GM21529 (cell line): ENCODE results near the gene TH.

Experiments used
- ATAC-seq: cut with Tn5 transposase; IDR thresholded peaks from one replicate; pipeline ENCODE4 v1.9.1; 2021; ENCODE audit not compliant: unreplicated experiment

The TH gene

DNA sequence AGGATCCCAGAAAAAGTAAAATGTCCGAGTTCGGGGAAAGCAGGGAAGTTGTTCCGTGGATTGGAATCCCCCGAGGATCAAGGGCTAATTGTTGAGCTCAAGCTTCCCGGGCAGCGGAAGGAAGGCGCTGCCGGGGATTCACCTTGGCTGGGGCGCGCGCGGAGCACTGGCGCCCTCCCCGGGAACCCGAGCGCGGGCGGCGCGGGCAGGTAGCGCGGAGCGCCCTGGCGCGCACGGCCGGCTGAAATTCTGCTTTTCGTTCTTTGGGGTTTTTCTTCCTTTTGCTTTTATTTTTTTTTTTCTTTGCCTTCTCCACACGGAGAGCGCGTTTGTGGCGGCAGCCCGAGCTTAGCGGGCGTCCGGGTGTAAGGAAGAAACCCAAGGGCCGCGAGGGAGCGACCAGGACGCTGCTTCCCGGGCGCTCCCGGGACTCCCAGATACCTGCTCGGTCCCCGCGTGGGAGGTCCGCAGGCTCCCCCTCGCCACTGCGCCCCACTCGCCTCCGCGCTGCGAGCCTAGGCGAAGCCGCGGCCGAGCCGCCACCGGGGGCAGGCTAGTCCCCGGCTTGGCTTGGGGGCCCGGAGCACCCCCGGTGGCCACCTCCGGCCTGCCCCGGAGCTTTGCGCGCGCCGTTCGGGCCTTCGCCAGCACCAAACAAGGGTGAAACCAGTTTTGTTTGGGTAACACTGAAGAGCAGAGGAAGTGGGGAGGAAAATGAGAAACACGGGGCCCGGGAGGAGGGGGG is 27.6 kb downstream of the TH start:
- ATAC-seq: no peak

GRCh38 chr11:2143477-2143798 is 28.2 kb downstream of the TH start:
- ATAC-seq: no peak

- no peak for ATAC-seq
These were observed 28.8 kb downstream of the TH start for GRCh38 chr11:2142762-2143202.

GRCh38 chr11:2142300-2142759 is 29.3 kb downstream of the TH start:
- no peak for ATAC-seq

DNA sequence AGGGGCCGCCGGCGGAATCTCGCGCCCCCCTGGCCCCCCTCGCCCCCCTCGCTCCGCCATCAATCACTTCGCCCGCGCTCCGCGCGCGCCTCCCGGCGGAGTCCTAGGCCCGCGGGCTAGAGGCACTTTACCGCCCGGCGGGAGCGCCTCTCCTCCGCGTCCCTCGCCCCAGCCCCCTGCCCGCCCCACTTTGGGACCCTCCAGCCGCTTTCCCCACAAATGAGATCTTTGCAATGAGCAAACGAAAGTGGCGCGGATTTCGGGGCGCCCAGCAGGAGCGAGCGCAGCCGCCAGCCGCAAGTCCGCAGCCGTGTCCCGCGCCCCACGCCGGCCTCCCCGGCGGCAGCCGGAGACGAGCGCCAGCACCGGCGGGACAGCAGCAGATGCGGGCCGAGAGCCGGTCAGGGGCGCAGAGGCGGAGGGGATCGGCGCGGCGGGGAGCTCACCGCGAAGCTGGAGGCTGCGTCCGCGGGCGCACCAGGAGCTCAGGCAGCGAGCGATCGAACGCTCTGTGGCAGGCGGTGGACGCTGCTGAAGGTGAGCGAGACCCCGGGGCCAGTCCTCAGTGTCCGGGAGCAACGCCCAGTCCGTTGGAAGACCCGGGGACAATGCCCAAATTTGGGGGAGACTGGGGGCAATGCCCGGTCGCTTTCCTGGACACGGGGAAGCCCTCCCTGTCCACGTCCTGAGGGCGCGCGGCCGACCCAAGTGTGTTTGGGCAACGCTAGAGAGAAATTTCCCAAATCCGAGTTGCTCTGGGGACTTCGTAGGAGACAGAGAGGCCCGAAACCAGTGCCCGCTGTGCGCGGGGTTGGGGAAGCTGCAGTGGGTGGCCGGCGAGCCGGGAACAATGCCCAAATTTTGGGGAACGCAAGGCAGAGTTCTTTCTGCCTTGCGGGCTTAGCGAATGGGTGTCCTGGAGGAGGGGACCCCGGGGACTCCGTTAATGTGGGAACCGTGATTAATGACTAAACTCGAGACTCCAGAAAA is 30.9 kb downstream of the TH start:
- no peak for ATAC-seq

DNA sequence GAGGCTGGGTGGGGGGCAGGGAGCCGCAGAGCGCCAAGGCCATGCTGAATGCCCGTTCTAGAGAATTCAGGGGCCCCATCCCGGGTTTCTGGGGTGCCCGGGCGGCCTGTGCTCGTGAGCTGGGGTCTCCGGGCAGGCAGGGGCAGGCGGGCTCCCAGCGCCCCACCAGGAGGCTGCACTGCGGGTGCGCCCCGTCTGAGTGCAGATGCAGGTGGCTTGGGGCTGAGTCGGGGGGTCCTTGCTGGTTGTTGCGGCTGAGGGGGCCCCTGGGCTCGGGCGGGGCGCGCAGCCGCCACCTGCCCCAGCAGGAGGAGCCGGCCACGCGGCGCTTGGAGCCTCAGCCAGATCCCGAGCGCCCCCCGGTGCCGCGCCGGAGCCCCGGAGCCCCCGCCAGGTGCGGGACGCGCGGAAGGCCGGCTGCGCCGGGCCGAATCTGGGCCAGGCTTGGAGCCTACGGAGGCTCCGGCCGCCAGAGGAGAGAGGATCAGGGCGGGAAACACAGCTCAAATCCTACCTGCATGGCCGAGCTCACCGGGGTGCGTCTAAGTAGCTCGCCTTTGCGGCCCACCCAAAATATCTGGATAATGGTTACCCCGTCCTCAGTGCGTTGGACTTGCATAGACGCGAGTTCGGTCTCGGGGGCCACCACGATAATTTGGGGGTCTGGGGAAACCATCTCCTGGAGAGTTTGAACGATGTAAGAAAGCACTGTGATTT is 31.8 kb downstream of the TH start:
- no peak for ATAC-seq

GRCh38 chr11:2139123-2139521 is 32.5 kb downstream of the TH start, which contains the start of gene IGF2:
IGF2 (minus strand) TSS chr11:2139389; CDS start chr11:2135523, 3,866 bp downstream.
- no peak for ATAC-seq

DNA sequence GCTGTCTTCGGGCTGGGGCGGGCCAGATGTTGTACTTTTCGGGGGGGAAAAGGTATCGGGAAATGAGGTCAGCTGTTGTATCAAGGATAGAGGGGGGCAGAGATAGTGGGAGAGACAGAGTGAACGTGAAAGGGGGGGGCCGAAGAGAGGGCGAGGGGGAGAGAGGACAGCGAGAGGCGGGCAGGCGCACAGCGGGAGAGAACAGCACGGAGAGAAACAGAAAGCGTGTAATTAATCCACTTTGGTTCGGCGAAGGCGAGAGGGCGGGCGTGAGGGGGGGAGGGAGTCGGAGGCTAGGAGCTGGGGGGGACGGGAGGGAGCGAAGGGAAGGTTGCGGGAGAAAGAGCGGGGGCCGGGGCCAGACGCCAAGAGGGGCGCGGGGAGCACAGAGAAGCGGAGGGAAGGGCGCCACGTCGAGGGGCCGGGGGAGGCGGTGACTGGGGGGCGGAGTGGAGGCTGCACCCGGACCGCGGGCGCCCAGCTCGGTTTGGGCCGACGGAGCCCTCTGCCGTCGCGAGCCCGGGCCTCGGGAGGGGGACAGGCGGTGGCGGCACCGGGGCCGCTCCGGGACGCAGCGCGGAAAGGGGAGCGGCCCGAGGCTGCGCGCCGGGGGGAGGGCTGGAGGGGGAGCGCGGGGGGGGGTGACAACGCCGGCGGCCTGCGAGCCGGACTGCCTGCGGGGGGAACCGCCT is 33.0 kb downstream of the TH start:
- ATAC-seq: no peak

DNA sequence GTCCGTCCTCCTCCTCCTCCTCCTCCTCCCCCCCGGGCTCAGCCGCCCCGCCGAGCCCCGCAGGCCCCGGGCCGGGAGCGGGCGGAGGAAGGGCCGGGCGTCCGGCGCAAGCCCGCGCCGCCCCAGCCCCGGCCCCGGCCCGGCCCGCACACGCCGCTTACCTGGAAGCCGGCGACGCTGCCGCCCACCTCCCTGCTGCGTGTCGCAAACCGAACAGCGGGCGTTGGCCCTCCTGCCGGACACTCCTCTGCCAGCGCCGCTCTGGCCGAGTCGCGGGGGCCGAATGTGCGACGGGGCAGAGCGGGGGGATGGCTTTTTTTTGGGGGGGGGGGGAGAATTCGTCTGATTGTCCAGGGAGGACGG is 33.6 kb downstream of the TH start:
- ATAC-seq: no peak

- ATAC-seq: no peak
These were observed 34.2 kb downstream of the TH start for GRCh38 chr11:2137202-2138067.

GRCh38 chr11:2136952-2137201 is 34.7 kb downstream of the TH start:
- ATAC-seq: no peak

- ATAC-seq: no peak
These were observed 35.2 kb downstream of the TH start for GRCh38 chr11:2136209-2136951.

- ATAC-seq: no peak
These were observed 35.9 kb downstream of the TH start for GRCh38 chr11:2135648-2136201.

DNA sequence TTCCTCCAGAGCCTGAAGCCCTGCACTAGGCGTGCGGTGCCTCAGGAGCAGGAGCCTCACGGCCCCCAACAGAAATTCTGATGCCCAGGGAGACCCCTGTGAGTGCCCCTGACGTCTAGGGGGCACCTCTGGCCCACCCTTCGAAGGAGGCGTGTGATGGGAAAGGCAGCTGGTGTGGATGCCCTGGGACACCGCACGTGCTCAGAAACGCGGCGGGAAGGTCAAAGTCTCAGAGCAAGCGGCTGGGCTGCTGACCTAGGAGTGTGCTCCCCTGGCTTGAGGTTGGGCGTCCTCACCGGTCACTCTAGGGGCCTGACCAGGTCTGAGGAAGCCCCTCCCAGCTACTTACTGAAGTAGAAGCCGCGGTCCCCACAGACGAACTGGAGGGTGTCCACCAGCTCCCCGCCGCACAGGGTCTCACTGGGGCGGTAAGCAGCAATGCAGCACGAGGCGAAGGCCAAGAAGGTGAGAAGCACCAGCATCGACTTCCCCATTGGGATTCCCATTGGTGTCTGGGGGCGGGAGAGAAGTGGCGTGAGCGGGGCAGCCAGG is 36.5 kb downstream of the TH start:
- no peak for ATAC-seq

DNA sequence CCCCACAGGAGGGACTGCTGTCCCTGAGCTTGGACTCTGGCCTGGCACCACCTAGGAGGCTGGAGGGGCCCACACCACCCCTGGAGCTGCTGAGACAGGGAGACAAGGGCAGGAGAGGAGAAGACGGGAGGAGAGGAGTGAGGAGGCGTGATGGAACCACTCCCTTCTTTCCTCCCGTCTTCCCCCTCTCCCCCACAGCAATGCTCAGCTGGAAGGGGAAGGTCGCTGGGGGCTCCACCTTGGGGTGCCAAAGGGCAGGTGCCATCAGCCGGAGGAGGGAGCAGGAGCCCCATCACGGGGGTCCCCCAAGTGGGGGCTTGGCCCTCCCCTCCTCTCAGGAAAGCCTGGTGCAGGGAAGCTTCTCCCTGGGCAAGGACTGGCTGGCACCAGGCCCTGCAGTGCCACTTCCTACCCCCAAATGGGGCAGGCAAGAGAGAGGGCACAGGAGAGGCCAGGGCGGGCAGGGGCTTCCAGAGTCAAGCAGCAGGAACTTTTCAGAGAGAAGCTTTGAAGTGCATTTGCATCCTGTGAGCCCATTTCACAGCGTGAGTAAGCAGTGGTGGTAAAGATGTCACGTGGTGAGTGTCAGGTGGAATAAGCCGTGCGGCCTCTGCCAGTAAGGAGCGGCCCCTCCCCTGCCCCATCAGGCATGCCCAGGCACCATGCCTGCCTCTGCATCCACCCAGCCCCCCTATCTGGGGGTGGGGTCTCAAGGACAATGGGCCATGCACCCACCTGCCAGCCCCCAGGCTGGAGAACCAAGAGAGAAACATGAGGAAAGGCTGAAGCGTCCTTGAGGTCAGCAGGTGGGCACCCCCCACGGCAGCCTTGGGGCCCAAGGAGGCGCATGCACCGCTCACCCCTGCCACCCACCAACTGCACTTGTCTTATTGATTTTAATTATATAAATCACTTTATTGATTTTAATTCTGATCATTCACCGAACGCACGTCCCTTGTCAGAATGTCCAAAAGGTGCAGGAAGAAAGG is 37.3 kb downstream of the TH start:
- no peak for ATAC-seq

- no peak for ATAC-seq
These were observed 38.2 kb downstream of the TH start for GRCh38 chr11:2133241-2134021.

DNA sequence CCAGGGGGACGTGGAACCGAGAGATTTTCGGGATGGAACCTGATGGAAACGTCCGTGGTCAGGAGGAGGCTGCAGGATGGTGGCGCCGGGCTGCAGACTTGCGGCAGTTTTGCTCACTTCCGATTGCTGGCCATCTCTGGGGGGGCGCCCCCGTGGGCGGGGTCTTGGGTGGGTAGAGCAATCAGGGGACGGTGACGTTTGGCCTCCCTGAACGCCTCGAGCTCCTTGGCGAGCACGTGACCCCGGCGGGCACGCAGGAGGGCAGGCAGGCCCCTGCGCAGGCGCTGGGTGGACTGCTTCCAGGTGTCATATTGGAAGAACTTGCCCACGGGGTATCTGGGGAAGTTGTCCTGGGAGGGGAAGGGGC is 38.8 kb downstream of the TH start:
- no peak for ATAC-seq
